Trophoblast cell (in vitro differentiated cells and primary cell): Measurements from ENCODE around the gene PRKN.
"Not testable (repeated sequence)": the region's sequence is repeated elsewhere in the genome, so short reads cannot be mapped to it uniquely, and the experiment has no call there.

Source experiments
- DNase-seq, 2 donors: peaks; one replicate each; pipeline ENCODE4 v3.0.0-alpha.2; 2016
- H2AFZ ChIP-seq: 2 replicates; pipeline ENCODE4 v1.6.1; 2013; ENCODE audit warnings: low read length, moderate library complexity, mild to moderate bottlenecking; ENCODE audit not compliant: insufficient read depth, poor library complexity
- H2AK5ac ChIP-seq: 2 replicates; pipeline ENCODE4 v1.6.1; 2013; ENCODE audit warnings: mild to moderate bottlenecking, low read length
- H2BK120ac ChIP-seq: 2 replicates; pipeline ENCODE4 v1.6.1; 2013; ENCODE audit warnings: low read length, mild to moderate bottlenecking, moderate library complexity; ENCODE audit not compliant: insufficient read depth, poor library complexity
- H2BK12ac ChIP-seq: 2 replicates; pipeline ENCODE4 v1.6.1; 2013; ENCODE audit warnings: mild to moderate bottlenecking, low read length, moderate library complexity
- H2BK5ac ChIP-seq: 2 replicates; pipeline ENCODE4 v1.6.1; 2013; ENCODE audit warnings: low read length, low read depth, moderate library complexity, mild to moderate bottlenecking; ENCODE audit not compliant: poor library complexity
- H3K14ac ChIP-seq: 2 replicates; pipeline ENCODE4 v1.6.1; 2013; ENCODE audit warnings: mild to moderate bottlenecking, low read length
- H3K18ac ChIP-seq: 2 replicates; pipeline ENCODE4 v1.6.1; 2013; ENCODE audit warnings: mild to moderate bottlenecking, low read length
- H3K23ac ChIP-seq: 2 replicates; pipeline ENCODE4 v1.6.1; 2013; ENCODE audit warnings: low read length
- H3K27ac ChIP-seq: 2 replicates; pipeline ENCODE4 v1.5.1; 2013; ENCODE audit warnings: low read depth, mild to moderate bottlenecking, inconsistent platforms, low read length, moderate library complexity
- H3K27me3 ChIP-seq: 2 replicates; pipeline ENCODE4 v1.6.1; 2013; ENCODE audit warnings: inconsistent platforms, mild to moderate bottlenecking, low read length, moderate library complexity; ENCODE audit not compliant: insufficient read depth
- H3K36me3 ChIP-seq, 2 experiments: 1 replicate in 1 of 2; 2 replicates in 1 of 2; pipeline ENCODE4 v1.6.1; 2013; ENCODE audit warnings: low read length in 2 of 2, mild to moderate bottlenecking in 2 of 2, moderate library complexity in 1 of 2; ENCODE audit not compliant: insufficient read depth in 2 of 2, control insufficient read depth in 1 of 2
- H3K4ac ChIP-seq: 2 replicates; pipeline ENCODE4 v1.6.1; 2013; ENCODE audit warnings: low read depth, mild to moderate bottlenecking, low read length, moderate library complexity
- H3K4me1 ChIP-seq, 2 experiments: 1 replicate in 1 of 2; 2 replicates in 1 of 2; pipeline ENCODE4 v1.6.1; 2013; ENCODE audit warnings: low read length in 2 of 2, mild to moderate bottlenecking in 2 of 2, moderate library complexity in 1 of 2; ENCODE audit not compliant: insufficient read depth in 2 of 2, control insufficient read depth in 1 of 2
- H3K4me2 ChIP-seq: 2 replicates; pipeline ENCODE4 v1.6.1; 2013; ENCODE audit warnings: inconsistent platforms, mild to moderate bottlenecking, low read length, moderate library complexity
- H3K4me3 ChIP-seq: 2 replicates; pipeline ENCODE4 v1.5.1; 2013; ENCODE audit warnings: mild to moderate bottlenecking, low read depth, low read length, inconsistent platforms
- H3K79me1 ChIP-seq: one replicate; pipeline ENCODE4 v1.6.1; 2013; ENCODE audit warnings: low read length
- H3K79me2 ChIP-seq: 2 replicates; pipeline ENCODE4 v1.6.1; 2013; ENCODE audit warnings: low read length, mild to moderate bottlenecking; ENCODE audit not compliant: control insufficient read depth, insufficient read depth, poor library complexity
- H3K9ac ChIP-seq: 2 replicates; pipeline ENCODE4 v1.6.1; 2013; ENCODE audit warnings: mild to moderate bottlenecking, low read length
- H3K9me3 ChIP-seq: 2 replicates; pipeline ENCODE4 v1.6.1; 2013; ENCODE audit warnings: low read depth, mild to moderate bottlenecking, control low read depth, inconsistent platforms, low read length; ENCODE audit not compliant: insufficient read depth
- H4K12ac ChIP-seq: 2 replicates; pipeline ENCODE4 v1.6.1; 2013; ENCODE audit warnings: low read depth, mild to moderate bottlenecking, low read length, moderate library complexity
- H4K8ac ChIP-seq: 2 replicates; pipeline ENCODE4 v1.6.1; 2013; ENCODE audit warnings: low read depth, mild to moderate bottlenecking, low read length, moderate library complexity
- H4K91ac ChIP-seq: one replicate; pipeline ENCODE4 v1.6.1; 2013; ENCODE audit warnings: low read depth, mild to moderate bottlenecking, low read length, moderate library complexity
- WGBS: extraction: QIAGEN DNeasy Blood & Tissue Kit; methylation state at CpG from one replicate; pipeline ENCODE4 v1.1.7; 2013; ENCODE audit warnings: missing lambda C conversion rate; ENCODE audit not compliant: insufficient read length, insufficient coverage; ENCODE audit errors: extremely low coverage; 5-methylcytosine and 5-hydroxymethylcytosine counted together

PRKN gene

DNA sequence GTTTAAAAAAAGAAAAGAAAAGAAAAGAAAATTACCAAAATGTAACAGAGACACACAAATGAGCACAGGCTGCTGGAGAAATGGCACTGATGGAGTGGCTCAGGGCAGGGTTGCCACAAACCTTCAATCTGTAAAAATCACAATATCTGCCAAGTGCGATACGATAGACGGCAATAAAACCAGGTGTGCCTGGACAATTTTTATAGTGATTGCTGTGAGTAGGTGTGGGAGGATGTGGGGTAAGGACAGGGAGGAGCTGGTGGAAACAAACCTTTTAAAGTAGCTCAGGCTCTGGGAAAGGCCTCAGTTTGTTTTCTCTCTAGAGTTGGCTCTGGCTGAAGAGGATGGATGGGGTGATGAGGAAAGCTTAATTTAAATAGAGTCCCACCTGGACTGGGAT, 861.0 kb downstream of the PRKN start:
- H3K23ac ChIP-seq, result no peak overlapping the region
- no CpG with 5 or more reads among the region's 3 CpGs for WGBS
- H3K36me3 ChIP-seq, result no peaks in the 10 kb centered on the region
- H4K91ac ChIP-seq, result no peak overlapping the region
- H3K79me2 ChIP-seq, result no peaks in the 10 kb centered on the region
- no peak overlapping the region for H2BK5ac ChIP-seq
- no peaks in the 10 kb centered on the region for H3K79me1 ChIP-seq
- H4K12ac ChIP-seq, result no peak overlapping the region
- H2BK12ac ChIP-seq, result no peak overlapping the region
- no peak overlapping the region for H3K4me3 ChIP-seq
- H2AK5ac ChIP-seq, result no peak overlapping the region
- H3K9me3 ChIP-seq, result no peaks in the 10 kb centered on the region
- no peaks in the 10 kb centered on the region for H3K4me1 ChIP-seq
- H3K4ac ChIP-seq, result no peak overlapping the region
- no peak for DNase-seq
- no peaks in the 10 kb centered on the region for H3K27me3 ChIP-seq
- H3K14ac ChIP-seq, result no peak overlapping the region
- H2BK120ac ChIP-seq, result no peak overlapping the region
- H4K8ac ChIP-seq, result no peak overlapping the region
- H3K18ac ChIP-seq, result no peak overlapping the region
- H2AFZ ChIP-seq, result no peak overlapping the region
- no peak overlapping the region for H3K27ac ChIP-seq
- no peak overlapping the region for H3K4me2 ChIP-seq
- H3K9ac ChIP-seq, result peak overlapping the region; percentile 10

DNA sequence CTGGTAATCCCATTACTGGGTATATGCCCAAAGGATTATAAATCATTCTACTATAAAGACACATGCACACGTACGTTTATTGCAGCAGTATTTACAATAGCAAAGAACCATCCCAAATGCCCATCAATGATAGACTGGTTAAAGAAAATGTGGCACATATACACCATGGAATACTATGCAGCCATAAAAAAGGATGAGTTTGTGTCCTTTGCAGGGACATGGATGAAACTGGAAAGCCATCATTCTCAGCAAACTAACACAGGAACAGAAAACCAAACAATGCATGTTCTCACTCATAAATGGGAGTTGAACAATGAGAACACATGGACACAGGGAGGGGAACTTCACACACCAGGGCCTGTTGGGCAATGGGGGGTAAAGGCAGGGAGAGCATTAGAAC, 866.5 kb downstream of the PRKN start:
- not testable (repeated sequence) for H4K12ac ChIP-seq, H3K79me1 ChIP-seq, DNase-seq, H3K18ac ChIP-seq, H3K27me3 ChIP-seq, H3K36me3 ChIP-seq, H3K9ac ChIP-seq, H3K4me1 ChIP-seq, H3K4me3 ChIP-seq, H2BK12ac ChIP-seq, H4K91ac ChIP-seq, H2BK5ac ChIP-seq, H3K4me2 ChIP-seq, H3K4ac ChIP-seq, H2AFZ ChIP-seq, H3K14ac ChIP-seq, H3K9me3 ChIP-seq, H2BK120ac ChIP-seq, H3K79me2 ChIP-seq, H3K27ac ChIP-seq, H4K8ac ChIP-seq, H2AK5ac ChIP-seq, H3K23ac ChIP-seq
- no CpG with 5 or more reads among the region's 2 CpGs for WGBS

DNA sequence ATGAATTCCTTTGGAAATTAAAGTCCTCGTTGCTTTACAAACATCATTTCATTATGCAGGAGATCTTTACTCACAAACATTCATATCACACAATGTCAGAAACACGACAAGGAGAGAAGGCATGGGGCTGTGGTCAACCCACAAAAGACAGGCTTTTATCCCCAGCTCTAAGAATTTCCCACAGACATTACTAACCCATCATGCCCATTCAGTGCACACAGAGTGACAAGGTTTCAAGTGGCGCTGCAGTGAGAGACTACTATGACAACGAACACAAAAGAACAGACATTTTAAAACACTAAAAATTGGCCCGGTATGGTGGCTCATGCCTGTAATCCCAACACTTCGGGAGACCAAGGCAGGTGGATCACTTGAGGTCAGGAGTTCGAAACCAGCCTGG, 873.9 kb downstream of the PRKN start:
- Histone ChIP-seq H3K4me3 (no peak overlapping the region), H3K79me1 (no peaks in the 10 kb centered on the region), H3K23ac (no peak overlapping the region), H4K91ac (no peak overlapping the region), H3K18ac (no peak overlapping the region), H2AFZ (no peak overlapping the region), H3K14ac (no peak overlapping the region), H3K27ac (no peak overlapping the region), H3K9ac (no peak overlapping the region), H3K4me1 (no peaks in the 10 kb centered on the region), H3K36me3 (no peaks in the 10 kb centered on the region), H2BK12ac (no peak overlapping the region), H2BK120ac (no peak overlapping the region), H2AK5ac (no peak overlapping the region), H4K8ac (no peak overlapping the region), H3K4me2 (no peak overlapping the region), H3K4ac (no peak overlapping the region), H2BK5ac (no peak overlapping the region), H3K9me3 (no peaks in the 10 kb centered on the region), H3K79me2 (no peaks in the 10 kb centered on the region), H3K27me3 (no peaks in the 10 kb centered on the region), H4K12ac (no peak overlapping the region)
- no peak for DNase-seq
- WGBS, result no CpG with 5 or more reads among the region's 7 CpGs

DNA sequence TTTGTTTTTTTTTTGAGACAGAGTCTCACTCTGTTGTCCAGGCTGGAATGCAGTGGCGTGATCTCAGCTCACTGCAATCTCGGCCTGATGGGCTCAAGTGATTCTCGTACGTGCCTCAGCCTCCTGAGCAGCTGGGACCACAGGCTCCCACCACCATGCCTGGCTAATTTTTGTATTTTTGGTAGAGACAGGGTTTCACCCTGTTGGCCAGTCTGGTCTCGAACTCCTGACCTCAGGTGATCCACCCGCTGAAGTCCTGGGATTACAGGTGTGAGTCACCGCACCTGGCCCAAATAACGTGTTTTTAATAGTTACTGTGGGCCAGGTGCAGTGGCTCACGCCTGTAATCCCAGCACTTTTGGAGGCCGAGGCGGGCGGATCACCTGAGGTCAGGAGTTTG, 876.1 kb downstream of the PRKN start:
- H2BK5ac ChIP-seq, H3K14ac ChIP-seq, H3K79me1 ChIP-seq, H3K4me2 ChIP-seq, H2BK12ac ChIP-seq, H3K4me1 ChIP-seq, H3K79me2 ChIP-seq, H2AFZ ChIP-seq, H3K9me3 ChIP-seq, H3K36me3 ChIP-seq, H3K23ac ChIP-seq, H4K91ac ChIP-seq, H4K8ac ChIP-seq, H3K27ac ChIP-seq, H3K9ac ChIP-seq, H3K18ac ChIP-seq, H2BK120ac ChIP-seq, H3K27me3 ChIP-seq, H2AK5ac ChIP-seq, H3K4ac ChIP-seq, H3K4me3 ChIP-seq, H4K12ac ChIP-seq: not testable (repeated sequence)
- DNase-seq, result peak; percentile 69 to 75
- WGBS, result no CpG with 5 or more reads among the region's 12 CpGs
